DMS 273 (cell line): ENCODE measurements around the gene TIAM2.

Experiments used
- DNase-seq: peaks from one replicate; lab custom pipeline; 2025; ENCODE audit not compliant: unreplicated experiment; lab: John Stamatoyannopoulos, UW

The TIAM2 gene

GRCh38 chr6:155254139-155254538, 259.0 kb downstream of the TIAM2 start:
- DNase-seq, result no peak

GRCh38 chr6:155256122-155256795, 261.1 kb downstream of the TIAM2 start:
- DNase-seq, result no peak

GRCh38 chr6:155257796-155258195, 262.7 kb downstream of the TIAM2 start:
- no peak for DNase-seq

GRCh38 chr6:155259204-155259603, 264.1 kb downstream of the TIAM2 start:
- peak; percentile 40 for DNase-seq

- DNase-seq, result no peak
Observed at GRCh38 chr6:155259897-155260296, 264.8 kb downstream of the TIAM2 start.

- no peak for DNase-seq
Observed at GRCh38 chr6:155260686-155261085, 265.6 kb downstream of the TIAM2 start.

- no peak for DNase-seq
Observed at GRCh38 chr6:155261111-155261900, 266.2 kb downstream of the TIAM2 start.

GRCh38 chr6:155262655-155263054, 267.5 kb downstream of the TIAM2 start:
- DNase-seq, result no peak

GRCh38 chr6:155263373-155264063, 268.4 kb downstream of the TIAM2 start, which contains the start of gene CLDN20:
TSS of gene CLDN20 (plus strand) at chr6:155264013. CDS start at chr6:155275720, 11,707 bp downstream.
- DNase-seq, result no peak

- DNase-seq, result no peak
Observed at GRCh38 chr6:155264693-155265320, 269.7 kb downstream of the TIAM2 start.

GRCh38 chr6:155265843-155266535, 270.9 kb downstream of the TIAM2 start:
- DNase-seq, result peak; percentile 25

GRCh38 chr6:155267411-155267810, 272.3 kb downstream of the TIAM2 start:
- no peak for DNase-seq

- peak; percentile 52 for DNase-seq
Observed at GRCh38 chr6:155268088-155268867, 273.2 kb downstream of the TIAM2 start.

- DNase-seq, result no peak
Observed at GRCh38 chr6:155269765-155270164, 274.6 kb downstream of the TIAM2 start.

GRCh38 chr6:155270561-155271091, 275.5 kb downstream of the TIAM2 start:
- no peak for DNase-seq

GRCh38 chr6:155271145-155271544, 276.0 kb downstream of the TIAM2 start:
- DNase-seq, result no peak

GRCh38 chr6:155272353-155273232, 277.5 kb downstream of the TIAM2 start:
- DNase-seq, result no peak

GRCh38 chr6:155273431-155273830, 278.3 kb downstream of the TIAM2 start:
- peak; percentile 16 for DNase-seq

- DNase-seq, result no peak
Observed at GRCh38 chr6:155274106-155274505, 279.0 kb downstream of the TIAM2 start.
